ENCODE measurements around the gene FUZ.

- TF ChIP-seq CTCF (conservative IDR thresholded peaks at IDR 0.05 in 1 of 2, IDR thresholded peaks at IDR 0.05 in 1 of 2; ENCODE audit: low read depth in 1 of 2, low read length in 2 of 2), result no peak
- TF ChIP-seq EZH2 (IDR thresholded peaks at IDR 0.05; ENCODE audit: low read length, missing control alignments), result no peak
Observed at GRCh38 chr19:49852631-49853126, 39.6 kb upstream of the FUZ start.
